22Rv1 (cell line): Measurements from ENCODE around the gene CD84.

Experiments
- ZFX ChIP-seq: fragments of 450-650 bp; IDR thresholded peaks from 2 replicates; pipeline ENCODE4 v1.6.1; 2017; ENCODE audit warnings: antibody characterized with exemption, borderline replicate concordance
- TF ChIP-seq, protein P1 (sequence below): fragments of 450-650 bp; IDR thresholded peaks from 2 replicates; pipeline ENCODE4 v1.5.1; 2017; ENCODE audit warnings: mild to moderate bottlenecking

DNA sequence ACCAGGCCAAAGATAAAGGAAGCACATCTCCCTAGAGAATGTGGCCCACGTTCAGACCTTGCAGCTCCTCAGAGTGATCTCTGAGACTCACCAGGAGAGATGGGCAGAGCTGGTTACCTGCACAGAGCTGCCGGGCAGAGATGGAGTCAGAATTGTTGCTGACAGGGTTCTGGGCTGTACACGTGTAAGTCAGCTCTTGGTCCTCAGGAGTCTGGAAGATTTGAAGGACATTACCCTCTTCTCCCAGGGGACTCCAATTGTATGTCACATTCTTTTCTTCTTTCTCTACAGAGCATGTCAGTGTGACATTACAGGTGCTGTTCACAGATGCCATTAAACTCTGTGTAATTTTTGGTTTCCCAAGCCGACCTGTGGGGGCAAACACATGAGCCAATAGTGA is 25.5 kb downstream of the CD84 start:
- TF ChIP-seq, protein P1, sequence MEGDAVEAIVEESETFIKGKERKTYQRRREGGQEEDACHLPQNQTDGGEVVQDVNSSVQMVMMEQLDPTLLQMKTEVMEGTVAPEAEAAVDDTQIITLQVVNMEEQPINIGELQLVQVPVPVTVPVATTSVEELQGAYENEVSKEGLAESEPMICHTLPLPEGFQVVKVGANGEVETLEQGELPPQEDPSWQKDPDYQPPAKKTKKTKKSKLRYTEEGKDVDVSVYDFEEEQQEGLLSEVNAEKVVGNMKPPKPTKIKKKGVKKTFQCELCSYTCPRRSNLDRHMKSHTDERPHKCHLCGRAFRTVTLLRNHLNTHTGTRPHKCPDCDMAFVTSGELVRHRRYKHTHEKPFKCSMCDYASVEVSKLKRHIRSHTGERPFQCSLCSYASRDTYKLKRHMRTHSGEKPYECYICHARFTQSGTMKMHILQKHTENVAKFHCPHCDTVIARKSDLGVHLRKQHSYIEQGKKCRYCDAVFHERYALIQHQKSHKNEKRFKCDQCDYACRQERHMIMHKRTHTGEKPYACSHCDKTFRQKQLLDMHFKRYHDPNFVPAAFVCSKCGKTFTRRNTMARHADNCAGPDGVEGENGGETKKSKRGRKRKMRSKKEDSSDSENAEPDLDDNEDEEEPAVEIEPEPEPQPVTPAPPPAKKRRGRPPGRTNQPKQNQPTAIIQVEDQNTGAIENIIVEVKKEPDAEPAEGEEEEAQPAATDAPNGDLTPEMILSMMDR = no peak
- no peak for TF ChIP-seq ZFX
